Right renal pelvis (tissue), 4 donors: ENCODE data around the gene MCF2L. TPM values are rescaled to one million over a fixed set of nuclear protein-coding genes. Genes with fewer than 3 reads are reported as not detected.
"Not testable (repeated sequence)": the region's sequence is repeated elsewhere in the genome, so short reads cannot be mapped to it uniquely, and the experiment has no call there.

Source experiments
- DNase-seq, 4 donors: peaks; one replicate each; pipeline ENCODE4 v3.0.0-alpha.2; 2013; ENCODE audit warnings: low read depth in 4 of 4, low spot score in 3 of 4, missing footprints in 1 of 4
- polyA plus RNA-seq, 4 donors: library from polyadenylated mRNA; unstranded; fragments of 120-200 nt; gene quantifications; one replicate each; pipeline ENCODE4 v1.2.1, GENCODE V29; 2013; ENCODE audit not compliant: insufficient read length in 4 of 4

MCF2L gene
- polyA plus RNA-seq, 4 donors = 29.4 to 36.8 (median 32.9) TPM

DNA sequence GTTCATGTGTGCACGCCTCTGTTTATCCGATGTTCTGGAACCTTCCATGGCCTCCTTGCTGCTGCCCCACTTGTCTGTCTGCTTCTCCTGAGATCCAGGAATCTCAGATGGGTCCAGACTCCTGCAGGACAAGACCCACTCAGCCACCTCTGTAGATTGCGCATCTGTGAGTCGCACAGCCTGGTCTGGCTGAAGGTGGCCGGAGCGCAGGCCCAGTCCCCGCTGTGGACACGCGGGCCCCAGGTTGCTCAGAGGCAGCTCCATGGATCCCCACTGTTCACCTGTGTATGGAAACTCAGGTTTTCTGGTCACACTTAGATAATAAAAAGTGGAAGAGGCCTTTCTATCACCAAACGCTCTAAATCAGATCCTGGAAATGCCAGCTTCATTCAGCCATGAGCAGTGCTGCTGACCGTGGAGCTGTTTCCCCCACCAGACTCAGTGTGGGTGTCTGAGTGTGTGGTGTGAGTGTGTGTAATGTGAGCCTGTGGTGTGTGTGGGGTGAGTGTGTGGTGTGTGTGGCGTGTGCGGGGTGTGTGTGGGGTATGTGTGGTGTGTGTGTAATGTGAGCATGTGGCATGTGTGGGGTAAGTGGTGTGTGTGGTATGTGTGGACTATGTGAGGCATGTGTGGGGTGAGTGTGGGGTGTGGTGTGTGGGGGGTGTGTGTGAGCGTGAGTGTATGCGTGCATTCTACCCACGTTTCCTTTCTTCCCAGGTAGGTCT, 59.5 kb downstream of the MCF2L start:
- no peak for DNase-seq

DNA sequence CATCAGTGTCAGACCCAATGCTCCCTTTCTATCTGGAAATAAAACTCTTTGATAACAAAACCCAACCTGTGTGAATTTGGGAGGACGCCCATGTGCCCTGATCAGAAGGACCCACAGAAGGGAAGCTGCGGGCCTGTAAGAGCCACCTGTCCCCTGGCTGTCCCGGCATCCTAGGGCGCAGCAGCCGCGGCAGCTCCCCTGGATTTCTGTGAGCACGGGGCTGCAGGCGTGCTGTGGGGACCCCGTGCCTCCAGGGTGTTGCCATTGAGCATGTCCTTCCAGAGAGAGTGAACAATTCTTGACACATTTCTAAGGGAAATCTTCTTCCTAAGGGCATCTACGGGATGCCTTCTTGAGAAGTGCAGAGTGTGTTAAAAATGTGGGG, 60.0 kb downstream of the MCF2L start:
- no peak for DNase-seq

DNA sequence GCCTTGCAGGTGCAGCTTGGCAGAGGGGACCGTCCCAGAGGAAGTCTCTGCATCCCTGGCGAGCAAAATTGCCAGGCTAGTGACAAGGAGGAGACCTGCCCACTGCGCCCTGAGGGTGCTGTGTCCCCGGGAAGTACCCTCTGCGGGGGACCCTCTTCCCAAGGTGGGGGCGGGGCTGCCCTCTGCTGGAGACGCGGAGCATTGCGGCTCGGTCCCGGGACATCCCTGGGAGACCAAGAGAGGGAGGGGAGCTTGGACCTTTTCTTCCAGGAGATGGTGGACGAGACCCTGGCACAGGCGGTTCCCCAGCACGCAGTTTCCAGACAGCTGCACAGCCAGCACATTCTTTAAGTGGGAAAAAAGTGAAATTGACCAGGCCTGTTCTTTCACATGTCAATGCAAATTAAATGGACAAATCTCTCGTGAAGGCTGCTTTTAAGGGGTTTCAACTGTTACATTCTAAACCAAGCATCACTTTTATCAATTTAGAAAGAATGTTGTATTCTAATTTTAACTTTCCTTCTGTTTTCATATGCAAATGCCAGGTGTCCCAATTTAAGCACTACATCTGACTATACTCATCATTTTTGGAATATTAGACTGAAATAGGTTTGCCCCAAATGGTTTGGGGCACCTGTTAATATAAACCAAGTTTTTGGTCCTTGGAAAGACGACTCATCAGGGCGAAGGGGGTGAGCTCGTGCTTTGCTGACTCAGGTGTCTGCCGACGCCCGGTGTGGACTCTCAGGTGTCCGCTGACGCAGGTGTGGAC, 60.7 kb downstream of the MCF2L start:
- no peak for DNase-seq

DNA sequence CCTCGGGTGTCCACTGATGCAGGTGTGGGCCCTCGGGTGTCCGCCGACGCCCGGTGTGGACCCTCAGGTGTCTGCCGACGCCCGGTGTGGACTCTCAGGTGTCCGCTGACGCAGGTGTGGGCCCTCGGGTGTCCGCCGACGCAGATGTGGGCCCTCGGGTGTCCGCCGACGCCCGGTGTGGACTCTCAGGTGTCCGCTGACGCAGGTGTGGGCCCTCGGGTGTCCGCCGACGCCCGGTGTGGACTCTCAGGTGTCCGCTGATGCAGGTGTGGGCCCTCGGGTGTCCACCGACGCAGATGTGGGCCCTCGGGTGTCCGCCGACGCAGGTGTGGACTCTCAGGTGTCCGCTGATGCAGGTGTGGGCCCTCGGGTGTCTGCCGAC, 61.2 kb downstream of the MCF2L start:
- not testable (repeated sequence) for DNase-seq

DNA sequence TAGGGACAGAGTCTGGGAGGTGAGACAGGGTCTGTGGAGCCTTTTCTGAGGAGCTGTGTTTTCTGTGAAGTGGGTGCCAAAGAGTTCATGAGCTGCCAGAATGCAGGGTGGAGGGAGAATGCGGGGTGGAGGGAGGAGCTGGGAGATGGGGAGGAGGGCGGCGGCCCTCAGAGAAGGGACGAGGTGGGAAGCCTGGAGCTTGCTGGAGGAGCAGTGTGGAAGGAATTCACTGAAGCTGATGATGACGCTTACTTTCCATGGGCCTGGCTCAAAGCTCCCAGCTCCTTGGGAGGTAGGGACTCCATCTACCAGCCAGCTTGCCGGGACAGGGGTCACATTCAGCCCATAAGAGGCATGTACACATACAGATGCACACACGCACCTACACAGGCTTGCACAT, 62.5 kb downstream of the MCF2L start:
- DNase-seq = no peak

DNA sequence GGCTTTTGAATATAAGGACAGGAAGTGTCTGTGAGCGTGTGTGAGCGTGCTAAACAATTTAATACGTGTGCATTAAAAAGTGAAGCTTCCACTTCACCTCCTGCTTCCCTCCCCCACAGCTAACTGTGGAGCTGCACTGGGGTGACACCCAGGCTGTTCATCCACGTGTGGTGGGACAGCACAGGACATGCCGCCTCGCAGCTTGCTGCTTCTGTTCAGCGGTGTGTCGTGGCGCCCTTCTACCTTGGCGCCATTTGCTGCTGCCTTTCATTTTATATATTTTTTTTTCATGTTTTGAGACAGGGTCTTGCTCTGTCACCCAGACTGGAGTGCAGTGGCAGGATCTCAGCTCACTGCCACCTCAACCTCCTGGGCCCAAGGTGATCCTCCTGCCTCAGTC, 63.3 kb downstream of the MCF2L start:
- no peak for DNase-seq

DNA sequence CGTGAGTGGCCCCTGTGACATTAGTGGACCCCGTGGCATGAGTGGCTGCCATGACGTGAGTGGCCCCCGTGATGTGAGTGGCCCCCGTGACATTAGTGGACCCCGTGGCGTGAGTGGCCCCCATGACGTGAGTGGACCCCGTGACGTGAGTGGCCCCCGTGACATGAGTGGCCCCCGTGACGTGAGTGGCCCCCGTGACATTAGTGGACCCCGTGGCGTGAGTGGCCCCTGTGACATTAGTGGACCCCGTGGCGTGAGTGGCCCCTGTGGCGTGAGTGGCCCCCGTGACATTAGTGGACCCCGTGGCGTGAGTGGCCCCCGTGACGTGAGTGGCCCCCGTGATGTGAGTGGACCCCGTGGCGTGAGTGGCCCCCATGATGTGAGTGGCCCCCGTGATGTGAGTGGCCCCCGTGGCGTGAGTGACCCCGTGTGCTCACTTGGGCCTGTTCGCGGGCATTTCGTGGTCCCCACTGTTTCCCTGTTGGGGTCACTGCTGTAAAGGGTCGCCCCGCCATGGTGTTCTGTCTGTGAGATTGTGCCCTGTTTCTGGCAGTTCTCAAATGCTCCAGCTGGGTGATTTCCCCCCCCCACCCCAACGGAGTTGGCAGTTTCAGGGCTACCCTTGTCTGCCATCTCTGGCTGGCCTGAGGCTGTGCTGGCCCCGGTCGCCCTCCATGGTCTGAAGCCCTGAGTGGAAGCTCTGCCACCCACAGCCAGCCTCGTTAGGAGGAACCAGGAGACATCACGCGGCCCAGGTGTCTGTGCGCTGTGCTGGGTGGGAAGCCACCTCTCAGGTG, 64.2 kb downstream of the MCF2L start:
- no peak for DNase-seq

DNA sequence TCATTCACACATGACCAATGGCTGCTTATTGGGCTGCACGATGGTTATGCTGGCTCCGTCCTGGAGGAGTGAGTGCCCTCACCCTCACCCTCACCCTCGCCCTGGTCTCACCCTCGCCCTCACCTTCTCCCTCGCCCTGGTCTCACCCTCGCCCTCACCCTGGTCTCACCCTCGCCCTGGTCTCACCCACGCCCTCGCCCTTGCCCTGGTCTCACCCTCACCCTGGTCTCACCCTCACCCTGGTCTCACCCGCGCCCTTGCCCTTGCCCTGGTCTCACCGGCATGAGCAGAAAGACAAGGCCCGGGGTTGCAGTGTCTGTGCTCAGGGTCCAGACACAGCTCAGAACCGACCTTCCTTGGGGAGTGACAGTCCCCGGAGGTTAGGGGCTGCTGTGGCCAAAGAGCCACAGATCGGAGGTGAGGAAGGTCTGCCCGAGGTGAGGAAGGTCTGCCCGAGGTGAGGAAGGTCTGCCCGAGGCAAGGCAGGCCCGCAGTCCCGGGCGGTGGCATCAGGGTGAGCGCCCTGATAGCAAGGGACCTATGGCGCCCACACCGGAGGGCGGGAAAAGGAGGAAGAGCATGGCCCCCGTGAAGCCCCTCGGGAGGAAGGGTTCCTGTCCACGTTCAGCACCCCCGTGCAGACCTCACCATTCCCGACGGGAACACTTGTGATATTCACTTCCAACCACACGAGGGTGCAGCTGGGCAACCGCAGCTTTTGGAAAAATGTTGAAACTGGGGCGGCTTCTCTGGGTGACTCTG, 65.6 kb downstream of the MCF2L start:
- DNase-seq = peak in 1 of 4 donors; percentile 35

DNA sequence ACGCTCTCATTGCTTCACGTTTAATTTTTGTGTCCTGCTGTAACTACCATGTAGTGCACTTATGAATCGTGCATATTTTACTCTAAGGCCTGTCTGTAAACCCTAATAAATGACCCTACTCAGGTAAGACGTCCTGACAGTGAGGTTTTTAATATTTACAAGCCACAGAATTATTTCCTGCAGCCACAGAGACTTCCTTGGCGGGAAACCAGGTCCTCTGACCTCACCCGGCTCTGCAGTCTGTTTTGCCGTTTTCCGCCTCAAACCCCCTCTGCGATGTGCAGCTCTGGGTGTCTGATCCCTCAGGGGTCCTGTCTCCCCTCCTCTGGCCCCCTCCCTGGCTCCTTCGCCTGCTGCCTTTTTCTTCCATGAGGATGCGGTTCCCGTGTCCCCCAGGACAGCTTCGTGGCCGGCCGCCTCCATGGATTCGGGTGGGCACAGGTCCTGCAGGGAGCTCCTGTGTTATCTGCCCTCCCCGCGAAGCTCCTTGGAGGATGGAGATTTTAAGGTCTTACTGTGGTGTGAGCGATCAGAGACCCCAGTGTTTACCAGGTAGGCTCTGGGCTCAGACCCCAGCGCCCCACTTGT, 66.3 kb downstream of the MCF2L start:
- DNase-seq = no peak

DNA sequence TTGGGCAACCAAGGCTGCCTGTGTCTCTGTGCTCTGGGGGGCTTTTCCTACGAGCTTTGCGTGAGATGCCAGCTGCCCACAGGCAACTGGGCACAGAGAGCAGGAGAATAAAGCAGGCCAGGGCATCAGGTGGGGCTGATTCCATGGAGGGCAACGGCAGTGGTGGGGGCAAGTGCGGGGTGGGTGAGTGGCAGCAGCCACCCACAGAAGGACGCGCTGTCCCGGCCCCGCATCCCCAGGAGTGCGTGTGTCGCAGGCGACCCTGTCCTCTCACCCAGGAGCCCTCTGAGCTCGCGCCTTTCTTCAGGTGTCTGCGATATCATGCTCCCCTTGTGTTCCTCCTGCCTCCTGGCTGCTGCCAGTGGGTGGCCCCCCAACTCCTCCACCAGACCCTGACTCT, 67.4 kb downstream of the MCF2L start:
- DNase-seq = no peak

DNA sequence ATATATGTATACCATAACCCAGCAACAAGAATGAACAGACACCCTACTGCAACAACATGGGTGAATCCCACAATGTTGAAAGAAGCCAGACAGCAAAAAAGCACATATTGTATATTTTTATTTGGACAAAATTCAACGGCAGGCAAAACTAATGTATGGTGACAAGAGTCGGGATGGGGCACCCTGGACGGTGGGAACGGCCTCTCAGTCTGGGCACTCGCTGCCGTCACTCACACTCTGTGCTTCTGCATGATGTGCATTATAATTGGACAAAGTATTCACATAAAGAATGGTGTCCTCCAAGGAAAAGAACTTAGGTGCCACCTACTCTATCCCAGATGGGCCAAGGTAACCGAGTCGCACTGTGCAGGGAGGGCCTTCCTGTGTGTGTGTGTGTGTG, 71.0 kb downstream of the MCF2L start:
- DNase-seq = no peak

DNA sequence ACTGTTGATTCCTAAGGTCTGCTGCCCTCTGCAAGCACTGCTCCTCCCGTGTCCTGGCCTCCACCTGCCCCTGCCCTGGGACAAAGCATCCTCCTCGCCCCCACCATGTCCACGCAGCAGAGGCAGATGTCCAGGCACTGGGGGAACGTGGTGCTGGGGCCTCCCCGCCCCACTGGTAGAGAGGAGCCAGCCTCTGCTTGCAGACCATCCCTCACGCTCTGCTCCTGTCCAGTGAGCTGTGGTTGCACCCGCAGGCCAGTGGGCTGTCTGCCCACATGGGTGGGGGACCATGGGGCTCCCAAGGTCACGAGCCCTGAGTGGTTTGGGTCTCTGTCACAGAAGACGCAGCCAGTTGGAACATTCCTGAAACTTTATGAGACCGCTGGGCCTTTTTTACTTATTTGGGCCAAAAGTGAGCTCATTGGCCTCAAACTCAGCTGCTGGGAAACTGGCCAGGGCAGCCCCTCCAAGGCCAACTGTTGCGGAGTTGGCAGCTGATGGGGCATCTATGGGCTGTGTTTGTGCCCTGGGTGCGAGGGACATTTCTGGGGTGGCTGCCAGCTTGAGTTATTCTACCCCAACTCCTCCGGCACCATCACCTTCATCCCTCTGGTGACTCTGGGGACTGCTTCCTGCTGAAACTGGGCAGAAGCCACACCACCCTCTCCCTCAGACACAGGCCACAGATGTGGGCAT, 71.7 kb downstream of the MCF2L start:
- no peak for DNase-seq

DNA sequence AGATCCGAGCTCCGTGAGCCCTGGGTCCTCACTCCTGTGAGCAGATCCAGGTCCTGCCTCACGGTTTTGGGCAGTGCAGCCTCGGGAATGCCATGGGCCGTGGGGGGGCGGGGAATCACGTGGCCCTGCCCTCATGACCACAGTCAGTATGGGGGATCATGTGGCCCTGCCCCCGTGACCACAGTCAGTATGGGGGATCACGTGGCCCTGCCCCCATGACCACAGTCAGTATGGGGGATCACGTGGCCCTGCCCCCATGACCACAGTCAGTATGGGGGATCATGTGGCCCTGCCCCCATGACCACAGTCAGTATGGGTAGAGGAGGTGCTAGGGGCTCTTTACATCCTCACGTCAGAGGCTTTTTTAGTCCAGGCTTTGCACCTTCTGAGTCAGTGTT, 72.3 kb downstream of the MCF2L start:
- no peak for DNase-seq

DNA sequence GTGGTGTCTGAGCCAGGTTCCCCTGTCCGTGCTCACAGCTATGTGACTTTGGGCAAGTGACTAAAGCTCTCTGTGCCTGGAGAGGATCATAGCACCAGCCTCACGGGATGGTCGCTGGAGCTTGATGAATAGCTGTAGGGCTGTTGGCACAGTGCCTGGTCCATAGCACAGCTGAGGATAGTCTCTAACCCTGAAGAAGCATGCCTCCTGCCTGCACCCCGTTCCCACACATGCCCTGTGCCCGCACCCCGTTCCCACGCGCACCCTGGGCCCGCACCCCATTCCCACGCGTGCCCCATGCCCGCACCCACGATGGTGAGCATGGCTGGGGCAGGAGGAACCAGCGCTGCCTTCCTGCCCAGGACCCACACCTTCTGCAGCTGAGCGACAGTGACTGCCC, 72.9 kb downstream of the MCF2L start:
- DNase-seq = no peak

DNA sequence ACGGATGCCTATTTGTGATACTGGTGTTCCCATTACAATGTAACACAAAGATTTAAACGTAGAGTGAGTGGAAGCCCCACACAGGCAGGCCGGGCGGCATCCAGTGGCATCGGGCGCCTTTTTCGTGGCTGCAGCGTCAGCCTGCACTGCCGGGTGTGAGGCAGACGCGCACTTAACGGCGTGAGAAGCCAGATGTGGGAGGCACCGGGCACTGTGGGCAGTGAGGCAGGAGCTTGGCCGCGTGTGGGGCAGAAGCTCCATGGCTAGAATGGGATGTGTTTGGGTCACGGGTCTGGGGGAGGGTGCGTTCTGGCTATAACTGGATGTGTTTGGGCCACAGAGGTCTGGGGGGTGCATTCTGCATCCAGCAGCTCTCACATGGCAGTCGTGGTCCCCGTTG, 73.4 kb downstream of the MCF2L start:
- no peak for DNase-seq

DNA sequence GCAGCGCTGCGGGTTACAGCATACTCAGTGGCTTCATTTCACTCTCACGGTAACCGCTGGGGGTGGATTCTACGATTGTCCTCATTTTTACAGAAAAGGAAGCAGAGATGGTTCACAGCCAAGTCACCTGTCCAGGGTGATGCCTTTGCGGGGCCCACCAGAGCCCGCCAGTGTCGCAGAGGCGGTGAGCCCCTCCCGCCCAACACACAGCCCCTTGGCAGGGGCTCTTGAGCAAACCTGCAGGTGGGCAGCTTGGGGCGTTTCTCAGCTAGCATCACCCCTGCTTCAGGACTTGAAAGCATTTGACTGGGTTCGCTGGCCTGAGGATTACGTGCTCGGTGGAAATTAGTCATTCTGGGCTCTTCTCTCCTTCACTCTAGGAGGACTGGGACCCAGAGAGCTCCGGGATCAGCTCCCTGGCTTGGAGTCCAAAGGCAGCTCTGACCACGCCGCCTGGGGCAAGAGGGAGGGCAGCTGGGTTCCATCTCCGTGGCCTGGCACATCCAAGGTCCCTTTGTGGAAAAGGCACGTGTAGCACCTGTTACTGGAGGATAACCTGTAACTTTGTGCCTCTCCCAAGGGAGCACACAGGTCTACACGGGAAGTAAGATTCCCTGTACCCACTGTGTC, 74.1 kb downstream of the MCF2L start:
- DNase-seq = no peak

DNA sequence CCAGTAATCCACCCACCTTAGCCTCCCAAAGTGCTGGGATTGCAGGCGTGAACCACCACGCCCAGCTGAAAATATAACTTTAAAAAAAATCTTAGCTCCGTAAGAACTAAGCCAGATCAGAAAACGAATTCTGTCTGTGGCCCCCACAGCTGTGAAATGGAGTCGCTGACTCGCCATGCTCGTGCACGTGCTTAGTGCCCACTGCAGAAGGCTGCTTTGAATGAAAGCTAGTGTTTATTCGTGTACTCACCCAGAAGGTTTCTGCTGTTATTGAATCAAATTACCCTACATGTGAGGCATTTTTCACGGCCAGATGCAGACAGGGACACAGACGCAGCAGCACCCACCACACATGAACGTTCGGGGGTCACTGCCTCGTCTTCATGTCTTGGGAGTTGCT, 74.9 kb downstream of the MCF2L start:
- DNase-seq = no peak

DNA sequence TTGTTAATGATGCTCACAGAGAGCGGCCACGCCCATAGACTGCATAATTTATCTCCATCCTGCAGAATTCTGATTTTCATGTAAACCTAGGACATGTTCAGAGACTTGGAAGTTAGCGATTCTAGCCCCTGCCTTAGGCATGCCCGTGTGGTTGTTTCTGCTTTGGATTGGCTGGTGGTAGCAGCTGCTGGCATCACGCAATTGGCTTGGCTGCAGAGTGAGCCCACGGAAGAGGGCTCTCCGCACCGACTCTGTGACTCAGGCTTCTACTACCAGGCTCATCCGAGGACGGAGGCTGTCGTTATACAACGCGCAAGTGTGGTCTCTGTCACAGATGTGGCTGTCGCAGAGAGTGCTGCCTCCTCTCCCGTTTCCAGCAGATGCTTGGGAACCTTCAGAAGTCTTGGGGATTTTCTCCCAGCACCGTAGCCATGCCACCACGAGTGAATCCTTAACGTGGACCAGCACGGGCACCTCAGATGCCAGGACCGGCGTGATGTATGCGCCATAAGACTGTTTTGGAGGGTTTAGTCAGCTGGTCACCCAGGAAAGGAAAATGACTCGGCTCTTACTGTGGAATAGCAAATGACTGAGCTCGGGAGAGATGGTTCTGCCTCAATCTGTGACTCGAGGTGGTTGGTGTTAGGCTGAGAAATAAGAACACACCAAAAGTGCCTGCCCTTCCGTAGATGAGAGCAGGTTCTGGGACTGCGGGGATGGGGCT, 75.5 kb downstream of the MCF2L start:
- no peak for DNase-seq
